ENCODE measurements around the gene CFAP97. TPM values are rescaled to one million over a fixed set of nuclear protein-coding genes. Genes with fewer than 3 reads are reported as not detected.
A peak's percentile ranks its signal among the peaks of the same experiment; 100 is the strongest.

CFAP97 gene
- total and polyA plus RNA-seq, 2 donors (not counting 1 experiment from before 2014, with no cell fraction given) = 39.3 to 50.8 TPM

DNA sequence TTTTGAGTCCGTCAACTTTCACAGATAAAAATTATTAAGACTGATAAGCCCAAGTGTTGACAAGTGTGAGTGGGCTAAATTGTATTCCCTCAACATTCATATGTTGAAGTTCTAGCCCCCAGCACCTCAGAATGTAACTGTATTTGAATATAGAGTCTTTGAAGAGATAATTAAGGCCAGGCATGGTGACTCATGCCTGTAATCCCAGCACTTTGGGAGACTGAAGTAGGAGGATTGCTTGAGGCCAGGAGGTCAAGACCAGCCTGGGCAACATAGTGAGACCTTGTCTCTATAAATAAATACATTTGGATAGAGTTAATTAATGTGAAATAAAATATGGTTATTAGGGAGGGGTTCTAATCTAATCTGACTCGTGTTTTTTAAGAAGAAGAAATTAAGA is 90.5 kb downstream of the CFAP97 start:
- no peaks in the 10 kb centered on the region for H3K36me3 ChIP-seq (ENCODE audit: control insufficient read depth, insufficient read depth, low read length)
- H4K20me1 ChIP-seq (ENCODE audit: control insufficient read depth, extremely low read depth, insufficient read depth, low read length) = no peaks in the 10 kb centered on the region
- no peak overlapping the region for H3K27ac ChIP-seq (ENCODE audit: insufficient read depth, low read length)
- no peak overlapping the region for H3K4me3 ChIP-seq (replicated peaks in 1 of 4; ENCODE audit: control extremely low read depth in 1 of 4, insufficient read depth in 1 of 4, low read depth in 3 of 4, low read length in 4 of 4)
- TF ChIP-seq, protein P1, sequence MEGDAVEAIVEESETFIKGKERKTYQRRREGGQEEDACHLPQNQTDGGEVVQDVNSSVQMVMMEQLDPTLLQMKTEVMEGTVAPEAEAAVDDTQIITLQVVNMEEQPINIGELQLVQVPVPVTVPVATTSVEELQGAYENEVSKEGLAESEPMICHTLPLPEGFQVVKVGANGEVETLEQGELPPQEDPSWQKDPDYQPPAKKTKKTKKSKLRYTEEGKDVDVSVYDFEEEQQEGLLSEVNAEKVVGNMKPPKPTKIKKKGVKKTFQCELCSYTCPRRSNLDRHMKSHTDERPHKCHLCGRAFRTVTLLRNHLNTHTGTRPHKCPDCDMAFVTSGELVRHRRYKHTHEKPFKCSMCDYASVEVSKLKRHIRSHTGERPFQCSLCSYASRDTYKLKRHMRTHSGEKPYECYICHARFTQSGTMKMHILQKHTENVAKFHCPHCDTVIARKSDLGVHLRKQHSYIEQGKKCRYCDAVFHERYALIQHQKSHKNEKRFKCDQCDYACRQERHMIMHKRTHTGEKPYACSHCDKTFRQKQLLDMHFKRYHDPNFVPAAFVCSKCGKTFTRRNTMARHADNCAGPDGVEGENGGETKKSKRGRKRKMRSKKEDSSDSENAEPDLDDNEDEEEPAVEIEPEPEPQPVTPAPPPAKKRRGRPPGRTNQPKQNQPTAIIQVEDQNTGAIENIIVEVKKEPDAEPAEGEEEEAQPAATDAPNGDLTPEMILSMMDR (conservative IDR thresholded peaks at IDR 0.05 in 1 of 2, IDR thresholded peaks at IDR 0.05 in 1 of 2; ENCODE audit: low read depth in 1 of 2, low read length in 2 of 2) = no peak
- TF ChIP-seq EZH2 (IDR thresholded peaks at IDR 0.05; ENCODE audit: low read length, missing control alignments) = no peak
- H2AFZ ChIP-seq (ENCODE audit: low read length) = no peak overlapping the region
- peaks cover 10% of the 10 kb centered on the region for H3K4me1 ChIP-seq (ENCODE audit: control insufficient read depth, extremely low read depth, insufficient read depth, low read length)
- no peaks in the 10 kb centered on the region for H3K79me2 ChIP-seq (ENCODE audit: control insufficient read depth, insufficient read depth, low read length)
- H3K9ac ChIP-seq (ENCODE audit: insufficient read depth, low read length) = no peak overlapping the region
- no peak overlapping the region for H3K4me2 ChIP-seq (ENCODE audit: extremely low read depth, insufficient read depth, low read length)
- no peak for DNase-seq (ENCODE audit: low read depth in 2 of 2)
- no peaks in the 10 kb centered on the region for H3K27me3 ChIP-seq (ENCODE audit: control insufficient read depth, insufficient read depth, low read length)
- H3K9me3 ChIP-seq (ENCODE audit: control insufficient read depth, insufficient read depth, low read depth, low read length) = no peaks in the 10 kb centered on the region

DNA sequence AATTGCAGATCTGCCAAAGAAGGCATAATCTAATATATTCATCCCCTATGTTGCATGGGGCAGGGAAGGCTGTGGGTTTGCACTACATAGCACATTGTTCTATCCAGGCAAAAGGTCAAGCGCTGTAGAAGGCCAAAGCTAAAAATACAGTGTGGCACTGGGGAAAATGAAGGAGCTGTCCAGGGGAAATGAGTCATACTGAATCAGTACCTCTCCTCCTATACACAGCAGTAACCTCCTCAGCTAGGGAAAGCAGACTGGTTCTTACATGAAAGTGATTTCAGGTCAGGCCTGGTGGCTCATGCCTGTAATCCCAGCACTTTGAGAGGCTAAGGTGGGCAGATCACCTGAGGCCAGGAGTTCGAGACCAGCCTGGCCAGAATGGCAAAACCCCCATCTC is 91.7 kb downstream of the CFAP97 start:
- Histone ChIP-seq H4K20me1 (ENCODE audit: control insufficient read depth, extremely low read depth, insufficient read depth, low read length) (no peaks in the 10 kb centered on the region), H3K79me2 (ENCODE audit: control insufficient read depth, insufficient read depth, low read length) (no peaks in the 10 kb centered on the region), H2AFZ (ENCODE audit: low read length) (no peak overlapping the region), H3K9ac (ENCODE audit: insufficient read depth, low read length) (no peak overlapping the region), H3K36me3 (ENCODE audit: control insufficient read depth, insufficient read depth, low read length) (no peaks in the 10 kb centered on the region), H3K27me3 (ENCODE audit: control insufficient read depth, insufficient read depth, low read length) (no peaks in the 10 kb centered on the region), H3K9me3 (ENCODE audit: control insufficient read depth, insufficient read depth, low read depth, low read length) (no peaks in the 10 kb centered on the region), H3K4me1 (ENCODE audit: control insufficient read depth, extremely low read depth, insufficient read depth, low read length) (peaks cover 10% of the 10 kb centered on the region), H3K4me3 (replicated peaks in 1 of 4; ENCODE audit: control extremely low read depth in 1 of 4, insufficient read depth in 1 of 4, low read depth in 3 of 4, low read length in 4 of 4) (no peak overlapping the region), H3K4me2 (ENCODE audit: extremely low read depth, insufficient read depth, low read length) (peak overlapping the region; percentile 25), H3K27ac (ENCODE audit: insufficient read depth, low read length) (no peak overlapping the region)
- DNase-seq (ENCODE audit: low read depth in 2 of 2) = peak; percentile 95 to 97
- TF ChIP-seq, protein P1 (conservative IDR thresholded peaks at IDR 0.05 in 1 of 2, IDR thresholded peaks at IDR 0.05 in 1 of 2; ENCODE audit: low read depth in 1 of 2, low read length in 2 of 2) = no peak
- TF ChIP-seq EZH2 (IDR thresholded peaks at IDR 0.05; ENCODE audit: low read length, missing control alignments) = no peak

DNA sequence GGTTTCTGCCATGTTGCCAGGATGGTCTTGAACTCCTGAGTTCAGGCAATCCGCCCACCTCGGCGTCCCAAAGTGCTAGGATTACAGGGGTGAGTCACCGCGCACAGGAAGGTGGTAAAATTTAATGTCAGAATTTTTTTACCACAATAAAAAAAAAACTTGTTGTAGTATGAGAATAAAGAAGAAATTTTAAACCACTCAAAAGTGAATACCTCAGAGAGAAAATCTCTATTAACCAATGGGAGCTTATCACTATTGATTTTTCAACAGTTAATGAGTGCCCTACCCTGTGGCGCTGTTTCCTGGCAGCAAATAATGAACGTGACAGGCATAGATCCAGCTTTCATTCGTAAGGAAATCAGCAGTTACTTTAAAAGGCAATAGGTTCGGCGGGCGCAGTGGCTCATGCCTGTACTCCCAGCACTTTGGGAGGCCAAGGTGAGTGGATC is 93.4 kb downstream of the CFAP97 start:
- Histone ChIP-seq H2AFZ (ENCODE audit: low read length) (no peak overlapping the region), H3K79me2 (ENCODE audit: control insufficient read depth, insufficient read depth, low read length) (no peaks in the 10 kb centered on the region), H3K4me3 (replicated peaks in 1 of 4; ENCODE audit: control extremely low read depth in 1 of 4, insufficient read depth in 1 of 4, low read depth in 3 of 4, low read length in 4 of 4) (no peak overlapping the region), H3K4me1 (ENCODE audit: control insufficient read depth, extremely low read depth, insufficient read depth, low read length) (peaks cover 8% of the 10 kb centered on the region), H3K4me2 (ENCODE audit: extremely low read depth, insufficient read depth, low read length) (no peak overlapping the region), H4K20me1 (ENCODE audit: control insufficient read depth, extremely low read depth, insufficient read depth, low read length) (no peaks in the 10 kb centered on the region), H3K36me3 (ENCODE audit: control insufficient read depth, insufficient read depth, low read length) (no peaks in the 10 kb centered on the region), H3K9me3 (ENCODE audit: control insufficient read depth, insufficient read depth, low read depth, low read length) (no peaks in the 10 kb centered on the region), H3K9ac (ENCODE audit: insufficient read depth, low read length) (no peak overlapping the region), H3K27ac (ENCODE audit: insufficient read depth, low read length) (no peak overlapping the region), H3K27me3 (ENCODE audit: control insufficient read depth, insufficient read depth, low read length) (no peaks in the 10 kb centered on the region)
- TF ChIP-seq EZH2 (IDR thresholded peaks at IDR 0.05; ENCODE audit: low read length, missing control alignments) = no peak
- TF ChIP-seq, protein P1 (conservative IDR thresholded peaks at IDR 0.05 in 1 of 2, IDR thresholded peaks at IDR 0.05 in 1 of 2; ENCODE audit: low read depth in 1 of 2, low read length in 2 of 2) = no peak
- no peak for DNase-seq (ENCODE audit: low read depth in 2 of 2)

All from fibroblast of lung (primary cell).